B cell (primary cell): Measurements from ENCODE around the gene LENEP. TPM values are rescaled to one million over a fixed set of nuclear protein-coding genes. Genes with fewer than 3 reads are reported as not detected.
A peak's percentile ranks its signal among the peaks of the same experiment; 100 is the strongest.

Experiments
- ATAC-seq: fragments of 200-7000 bp; cut with Tn5 transposase; one replicate; pipeline ENCODE4 v1.10.0; 2021; ENCODE audit warnings: low read depth, mild to moderate bottlenecking, moderate number of reproducible peaks, moderate library complexity
- CTCF ChIA-PET: fragments of 350-600 bp; sonication (Branson Sonifier 250); formaldehyde crosslinking; loops from one replicate; lab custom pipeline; 2021; ENCODE audit warnings: antibody characterized with exemption, inconsistent platforms; lab: Charles Lee
- POLR2A ChIA-PET: fragments of 350-600 bp; sonication (Branson Sonifier 250); formaldehyde crosslinking; loops from one replicate; lab custom pipeline; 2021; ENCODE audit warnings: antibody characterized with exemption; lab: Charles Lee
- DNase-seq: peaks from one replicate; pipeline ENCODE4 v3.0.0; 2013
- H2AFZ ChIP-seq: 2 replicates; pipeline ENCODE4 v1.6.1; 2012; ENCODE audit warnings: mild to moderate bottlenecking, low read depth, low read length; ENCODE audit not compliant: insufficient read depth, poor library complexity, severe bottlenecking
- H3K27ac ChIP-seq, 2 donors: 1 replicate in 1 of 2; 2 replicates in 1 of 2; pipeline ENCODE4 v1.5.1; 2012 to 2013; ENCODE audit warnings: low read length in 2 of 2, mild to moderate bottlenecking in 2 of 2, moderate library complexity in 1 of 2
- H3K27me3 ChIP-seq, 4 experiments: fragments of 200-600 bp in 1 of 4; sonication (generic) in 1 of 4; replicated peaks in 1 of 4; 1 replicate in 2 of 4; 2 replicates in 2 of 4; pipeline versions ENCODE4 v1.6.1 to v1.7.0; 2013 to 2016; ENCODE audit warnings: low read length in 3 of 4, mild to moderate bottlenecking in 2 of 4, mixed read lengths in 1 of 4, moderate library complexity in 1 of 4; ENCODE audit not compliant: insufficient read depth in 4 of 4, control insufficient read depth in 3 of 4; ENCODE audit errors: control extremely low read depth in 1 of 4
- H3K36me3 ChIP-seq, 2 experiments: replicated peaks in 1 of 2; 1 replicate in 1 of 2; 2 replicates in 1 of 2; pipeline versions ENCODE4 v1.6.1 to v1.7.1; 2013; ENCODE audit warnings: low read length in 1 of 2; ENCODE audit not compliant: insufficient read depth in 2 of 2, control insufficient read depth in 1 of 2; ENCODE audit errors: control extremely low read depth in 1 of 2, extremely low read depth in 1 of 2
- H3K4me1 ChIP-seq, 2 donors: fragments of 200-600 bp in 1 of 2; sonication (generic) in 1 of 2; 1 replicate in 1 of 2; 2 replicates in 1 of 2; pipeline versions ENCODE4 v1.5.1 to v1.6.1; 2013 to 2017; ENCODE audit warnings: low read length in 2 of 2; ENCODE audit not compliant: control insufficient read depth in 2 of 2, insufficient read depth in 2 of 2
- H3K4me2 ChIP-seq: replicated peaks from 2 replicates; pipeline ENCODE3; 2012; ENCODE audit warnings: mild to moderate bottlenecking, low read depth, low read length; ENCODE audit not compliant: poor library complexity, severe bottlenecking
- H3K4me3 ChIP-seq, 5 experiments: fragments of 200-600 bp in 1 of 5; sonication (generic) in 1 of 5; 1 replicate in 3 of 5; 2 replicates in 2 of 5; pipeline versions ENCODE4 v1.5.1 to v1.7.0; 2011 to 2016; ENCODE audit warnings: low read length in 4 of 5, mild to moderate bottlenecking in 4 of 5, low read depth in 2 of 5, control low read depth in 1 of 5, moderate library complexity in 1 of 5; ENCODE audit not compliant: insufficient read depth in 1 of 5; ENCODE audit errors: control extremely low read depth in 1 of 5, extremely low read depth in 1 of 5
- H3K79me2 ChIP-seq: fragments of 200-600 bp; sonication (generic); one replicate; pipeline ENCODE4 v1.6.0; 2016; ENCODE audit warnings: low read length; ENCODE audit not compliant: control insufficient read depth, insufficient read depth
- H3K9ac ChIP-seq: fragments of 200-600 bp; sonication (generic); 2 replicates; pipeline ENCODE4 v1.6.1; 2017; ENCODE audit warnings: mild to moderate bottlenecking, low read length, moderate library complexity
- H3K9me3 ChIP-seq, 3 donors: one replicate each; pipeline versions ENCODE4 v1.6.1 to v1.7.1; 2013; ENCODE audit warnings: low read length in 2 of 3; ENCODE audit not compliant: control insufficient read depth in 2 of 3, insufficient read depth in 1 of 3; ENCODE audit errors: control extremely low read depth in 1 of 3
- H4K20me1 ChIP-seq: 2 replicates; pipeline ENCODE4 v1.6.0; 2012; ENCODE audit warnings: mild to moderate bottlenecking, low read length; ENCODE audit not compliant: insufficient read depth, control insufficient read depth, poor library complexity, severe bottlenecking
- H3K27ac Mint-ChIP-seq: one replicate; pipeline ENCODE4 v1.8.0; 2021; ENCODE audit warnings: mixed read lengths
- H3K27me3 Mint-ChIP-seq: one replicate; pipeline ENCODE4 v1.8.0; 2021; ENCODE audit warnings: mixed read lengths
- H3K4me1 Mint-ChIP-seq: one replicate; pipeline ENCODE4 v1.8.0; 2021; ENCODE audit warnings: mixed read lengths
- H3K4me3 Mint-ChIP-seq: one replicate; pipeline ENCODE4 v1.8.0; 2021; ENCODE audit warnings: mixed read lengths
- H3K9me3 Mint-ChIP-seq: one replicate; pipeline ENCODE4 v1.8.0; 2022; ENCODE audit warnings: mixed read lengths; ENCODE audit not compliant: insufficient read depth
- EZH2 ChIP-seq: IDR thresholded peaks from 2 replicates; pipeline ENCODE4 v1.6.1; 2012; ENCODE audit warnings: borderline replicate concordance, low read depth, mild to moderate bottlenecking, moderate library complexity, low read length; ENCODE audit not compliant: insufficient read depth, poor library complexity, severe bottlenecking
- WGBS: methylation state at CpG from one replicate; pipeline ENCODE4 v1.1.5; 2013; ENCODE audit warnings: missing lambda C conversion rate; ENCODE audit not compliant: insufficient coverage; 5-methylcytosine and 5-hydroxymethylcytosine counted together
- intact Hi-C: fragments of 100-400 bp; cut with micrococcal nuclease; formaldehyde crosslinking; loops from one replicate; pipeline ENCODE4 v1.10.0; 2022
- polyA plus RNA-seq: library from polyadenylated mRNA; depleted of rRNA; stranded (reverse); fragments of >200 nt; gene quantifications from 2 replicates; pipeline ENCODE4 v1.2.3, GENCODE V29; 2012
- total RNA-seq, 2 donors: library from RNA; stranded (reverse); fragments of 120-200 nt in 1 of 2; gene quantifications; 1 replicate in 1 of 2; 2 replicates in 1 of 2; pipeline versions ENCODE4 v1.2.3 to v1.2.4, GENCODE V29; 2013 to 2022
- TF ChIP-seq, protein P1 (sequence below): fragments of 200-600 bp; IDR thresholded peaks from one replicate; pipeline ENCODE4 v1.8.0; 2022; ENCODE audit warnings: antibody characterized with exemption, mild to moderate bottlenecking

LENEP gene
- total and polyA plus RNA-seq, 2 donors (not counting 1 experiment from before 2014, with no cell fraction given) = 2.0 TPM; not detected in 1

- ATAC-seq = no peak
- Histone ChIP-seq H3K9me3 (no peaks in the 10 kb centered on the region), H3K79me2 (peaks cover 80% of the 10 kb centered on the region), H4K20me1 (peaks cover 59% of the 10 kb centered on the region), H3K36me3 (peaks cover 2 to 38% of the 10 kb centered on the region in 2 experiments), H3K27ac (peak overlapping the region; percentile 99), H3K27me3 (no peaks in the 10 kb centered on the region), H3K4me1 (peaks cover 52 to 63% of the 10 kb centered on the region in 2 donors), H3K9ac (peak overlapping the region; percentile 97), H2AFZ (no peak overlapping the region), H3K4me2 (peak overlapping the region; percentile 85), H3K4me3 (peak overlapping the region in 1 of 5 experiments; percentile 2)
- DNase-seq = no peak
- no peak for TF ChIP-seq EZH2
- TF ChIP-seq, protein P1, sequence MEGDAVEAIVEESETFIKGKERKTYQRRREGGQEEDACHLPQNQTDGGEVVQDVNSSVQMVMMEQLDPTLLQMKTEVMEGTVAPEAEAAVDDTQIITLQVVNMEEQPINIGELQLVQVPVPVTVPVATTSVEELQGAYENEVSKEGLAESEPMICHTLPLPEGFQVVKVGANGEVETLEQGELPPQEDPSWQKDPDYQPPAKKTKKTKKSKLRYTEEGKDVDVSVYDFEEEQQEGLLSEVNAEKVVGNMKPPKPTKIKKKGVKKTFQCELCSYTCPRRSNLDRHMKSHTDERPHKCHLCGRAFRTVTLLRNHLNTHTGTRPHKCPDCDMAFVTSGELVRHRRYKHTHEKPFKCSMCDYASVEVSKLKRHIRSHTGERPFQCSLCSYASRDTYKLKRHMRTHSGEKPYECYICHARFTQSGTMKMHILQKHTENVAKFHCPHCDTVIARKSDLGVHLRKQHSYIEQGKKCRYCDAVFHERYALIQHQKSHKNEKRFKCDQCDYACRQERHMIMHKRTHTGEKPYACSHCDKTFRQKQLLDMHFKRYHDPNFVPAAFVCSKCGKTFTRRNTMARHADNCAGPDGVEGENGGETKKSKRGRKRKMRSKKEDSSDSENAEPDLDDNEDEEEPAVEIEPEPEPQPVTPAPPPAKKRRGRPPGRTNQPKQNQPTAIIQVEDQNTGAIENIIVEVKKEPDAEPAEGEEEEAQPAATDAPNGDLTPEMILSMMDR = no peak
- Mint-ChIP-seq H3K27me3 (no peaks in the 10 kb centered on the region), H3K27ac (peak overlapping the region; percentile 96), H3K4me3 (peak overlapping the region; percentile 92), H3K9me3 (no peaks in the 10 kb centered on the region), H3K4me1 (peaks cover 70% of the 10 kb centered on the region)
- ChIA-PET POLR2A (interaction anchor here (0.6 to 3.4 kb wide), 5 partner anchors 13 to 57 kb away, joined by 3 to 26 read pairs (median 5); partner anchors contain the start of genes CKS1B and PMVK), CTCF (interaction anchor here (0.6 to 6.1 kb wide), 4 partner anchors 17 to 63 kb away, joined by 3 to 46 read pairs (median 27); partner anchors contain the start of gene PMVK)
- intact Hi-C loops = loop anchor here (2.0 kb wide), 1 partner anchor 109 kb away; the partner anchor contains the start of gene EFNA4
- WGBS = 80% methylated on average over 1 of the region's 2 CpGs
Measured at GRCh38 chr1:154953611-154954038, 39.8 kb upstream of the LENEP start.

GRCh38 chr1:154954541-154954940 lies 38.8 kb upstream of the LENEP start:
- intact Hi-C loops = loop anchor here (2.0 kb wide), 1 partner anchor 108 kb away; the partner anchor contains the start of gene EFNA4
- ChIA-PET CTCF (interaction anchor here (0.6 to 6.1 kb wide), 17 partner anchors 12 to 285 kb away, joined by 3 to 46 read pairs (median 9); partner anchors contain the start of genes ADAM15, EFNA4, FLAD1 and PMVK), POLR2A (interaction anchor here (0.6 to 3.4 kb wide), 5 partner anchors 14 to 109 kb away, joined by 3 to 26 read pairs (median 3); partner anchors contain the start of genes CKS1B and EFNA4)
- peaks cover 87% of the 10 kb centered on the region for H3K79me2 ChIP-seq
- peaks cover 65% of the 10 kb centered on the region for H4K20me1 ChIP-seq
- H2AFZ ChIP-seq = no peak overlapping the region
- WGBS = 58% methylated on average over 2 of the region's 3 CpGs
- Mint-ChIP-seq H3K27ac (peak overlapping the region; percentile 96), H3K4me1 (peaks cover 68% of the 10 kb centered on the region), H3K27me3 (no peaks in the 10 kb centered on the region), H3K9me3 (no peaks in the 10 kb centered on the region), H3K4me3 (peak overlapping the region; percentile 92)
- TF ChIP-seq, protein P1 = no peak
- TF ChIP-seq EZH2 = no peak
- peaks cover 52 to 64% of the 10 kb centered on the region in 2 donors for H3K4me1 ChIP-seq
- H3K27ac ChIP-seq = peak overlapping the region; percentile 99
- peaks cover 2 to 41% of the 10 kb centered on the region in 2 experiments for H3K36me3 ChIP-seq
- no peak for DNase-seq
- no peaks in the 10 kb centered on the region for H3K9me3 ChIP-seq
- H3K9ac ChIP-seq = peak overlapping the region; percentile 97
- H3K27me3 ChIP-seq = no peaks in the 10 kb centered on the region
- H3K4me2 ChIP-seq = peak overlapping the region; percentile 85
- no peak for ATAC-seq
- peak overlapping the region; percentile 0 to 86 (median 77) for H3K4me3 ChIP-seq
